ENCODE data around the gene MRPL52. TPM values are rescaled to one million over a fixed set of nuclear protein-coding genes. Genes with fewer than 3 reads are reported as not detected.

The MRPL52 gene
- total and polyA plus RNA-seq, 11 donors: 80.4 to 185 (median 107) TPM

DNA sequence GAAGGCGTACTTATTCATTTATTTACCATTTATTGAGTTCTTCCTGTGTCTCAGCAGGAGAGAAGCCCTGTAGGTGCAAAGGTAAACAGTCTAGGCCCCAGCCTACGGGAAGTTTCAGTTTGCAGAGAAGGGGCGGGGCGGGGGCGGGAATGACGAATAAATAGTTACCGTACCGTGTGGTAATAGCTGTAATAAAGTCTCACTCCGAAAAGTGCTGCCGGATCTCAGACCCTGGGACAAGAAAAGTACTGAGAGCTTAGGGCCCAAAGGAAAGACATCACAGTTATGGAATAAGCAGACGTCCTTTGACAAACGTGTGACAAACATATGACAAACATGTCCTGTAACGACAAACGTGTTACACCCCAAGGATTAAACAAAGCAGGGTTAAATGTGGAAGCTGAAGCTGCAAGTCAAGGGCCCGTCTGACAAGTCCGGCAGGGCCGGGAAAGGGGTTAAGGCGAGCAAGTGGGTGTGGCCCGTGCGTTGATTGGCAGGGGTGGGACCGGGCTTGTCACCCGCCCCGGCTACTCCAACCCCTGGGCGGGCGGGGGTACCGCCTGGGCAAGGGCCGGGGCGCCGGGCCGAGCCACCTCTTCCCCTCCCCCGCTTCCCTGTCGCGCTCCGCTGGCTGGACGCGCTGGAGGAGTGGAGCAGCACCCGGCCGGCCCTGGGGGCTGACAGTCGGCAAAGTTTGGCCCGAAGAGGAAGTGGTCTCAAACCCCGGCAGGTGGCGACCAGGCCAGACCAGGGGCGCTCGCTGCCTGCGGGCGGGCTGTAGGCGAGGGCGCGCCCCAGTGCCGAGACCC is 41.7 kb downstream of the MRPL52 start, which contains the start of gene LRP10:
LRP10 (plus strand) TSS at position 517 of the 809 bp plus-strand sequence. CDS start 564 bp downstream, outside the sequence.
- peak within 1 kb of the TSS; percentile 90 to 100 (median 98) for H3K27ac ChIP-seq
- H3K4me3 ChIP-seq: peak within 1 kb of the TSS; percentile 66 to 100 (median 95)
- 0 to 1% (median 1%) methylated on average over 18 to 50 of the region's 50 CpGs for WGBS, 4 donors
- H3K36me3 ChIP-seq: peaks cover 0 to 35% (median 33%) of the 10 kb centered on the region in 9 donors
- peak; percentile 95 to 97 (median 96) for ATAC-seq
- DNase-seq: peak; percentile 94 to 96 (median 95)
- H3K27me3 ChIP-seq: no peaks in the 10 kb centered on the region
- H3K4me1 ChIP-seq: peaks cover 4 to 31% (median 17%) of the 10 kb centered on the region in 12 donors
- no peaks in the 10 kb centered on the region for H3K9me3 ChIP-seq
- intact Hi-C loops (cut with DNase I): loop anchor here in 4 of 10 donors (1.0 to 5.0 kb wide), 3 partner anchors 29 to 56 kb away; partner anchors contain the start of genes RBM23 (in 2 of the 4) and PRMT5 (in 1 of the 4)
- TF ChIP-seq POLR2A (IDR thresholded peaks at IDR 0.05): peak in 1 of 2 donors; percentile 83
- TF ChIP-seq CTCF (IDR thresholded peaks at IDR 0.05): peak in 1 of 12 donors; percentile 11

GRCh38 chr14:22872033-22872832 is 42.5 kb downstream of the MRPL52 start:
- intact Hi-C loops (cut with DNase I): loop anchor here in 4 of 10 donors (1.0 to 5.0 kb wide), 3 partner anchors 28 to 55 kb away; partner anchors contain the start of genes RBM23 (in 2 of the 4) and PRMT5 (in 1 of the 4)

GRCh38 chr14:22872833-22873520 is 43.3 kb downstream of the MRPL52 start:
- Histone ChIP-seq H3K36me3 (peaks cover 0 to 50% (median 49%) of the 10 kb centered on the region in 9 donors), H3K4me3 (peak overlapping the region; percentile 66 to 100 (median 95)), H3K27me3 (no peaks in the 10 kb centered on the region), H3K27ac (peak overlapping the region in 11 of 12 donors; percentile 90 to 100 (median 99)), H3K4me1 (peaks cover 4 to 32% (median 18%) of the 10 kb centered on the region in 12 donors), H3K9me3 (no peaks in the 10 kb centered on the region)
- ATAC-seq (no peak), DNase-seq (no peak)
- intact Hi-C loops (cut with DNase I): loop anchor here in 4 of 10 donors (1.0 to 5.0 kb wide), 3 partner anchors 27 to 54 kb away; partner anchors contain the start of genes RBM23 (in 2 of the 4) and PRMT5 (in 1 of the 4)
- 49 to 55% (median 50%) methylated on average over 9 to 10 of the region's 10 CpGs for WGBS, 4 donors
- TF ChIP-seq CTCF (IDR thresholded peaks at IDR 0.05): no peak
- TF ChIP-seq POLR2A (IDR thresholded peaks at IDR 0.05): no peak

More at GRCh38 chr14:22872033-22872832, 42.5 kb downstream of the MRPL52 start:
- Histone ChIP-seq H3K4me3 (peak overlapping the region; percentile 66 to 100 (median 95)), H3K9me3 (no peaks in the 10 kb centered on the region), H3K27me3 (no peaks in the 10 kb centered on the region), H3K27ac (peak overlapping the region; percentile 90 to 100 (median 98)), H3K36me3 (peaks cover 0 to 43% (median 42%) of the 10 kb centered on the region in 9 donors), H3K4me1 (peaks cover 4 to 32% (median 18%) of the 10 kb centered on the region in 12 donors)
- DNase-seq (peak; percentile 70 to 80 (median 76)), ATAC-seq (peak; percentile 6 to 60 (median 51))
- WGBS, 4 donors: 0 to 1% (median 1%) methylated on average over 28 to 45 of the region's 45 CpGs
- TF ChIP-seq CTCF (IDR thresholded peaks at IDR 0.05) (peak; percentile 85 to 95 (median 89)), POLR2A (IDR thresholded peaks at IDR 0.05) (no peak)

Measured in heart left ventricle (tissue), 16 donors.